Neuronal stem cell (in vitro differentiated cells): ENCODE measurements around the gene ULK2.
"Not testable (repeated sequence)": the region's sequence is repeated elsewhere in the genome, so short reads cannot be mapped to it uniquely, and the experiment has no call there.

ENCODE experiments used
- DNase-seq: peaks from one replicate; pipeline ENCODE4 v3.0.0-alpha.2; 2013; ENCODE audit warnings: low spot score
- H2AFZ ChIP-seq: one replicate; pipeline ENCODE4 v1.6.1; 2013; ENCODE audit warnings: mild to moderate bottlenecking, low read length, inconsistent platforms
- H2AK5ac ChIP-seq: 2 replicates; pipeline ENCODE4 v1.6.1; 2013; ENCODE audit warnings: low read depth, mild to moderate bottlenecking, inconsistent platforms, low read length, moderate library complexity, mixed read lengths
- H2BK120ac ChIP-seq: 2 replicates; pipeline ENCODE4 v1.6.1; 2013; ENCODE audit warnings: low read depth, mild to moderate bottlenecking, inconsistent platforms, low read length, moderate library complexity, mixed read lengths
- H2BK12ac ChIP-seq: one replicate; pipeline ENCODE4 v1.6.1; 2013; ENCODE audit warnings: low read length, inconsistent platforms
- H2BK15ac ChIP-seq: 2 replicates; pipeline ENCODE4 v1.6.1; 2013; ENCODE audit warnings: mild to moderate bottlenecking, low read length, inconsistent platforms, mixed read lengths
- H2BK5ac ChIP-seq: one replicate; pipeline ENCODE4 v1.6.1; 2013; ENCODE audit warnings: inconsistent platforms, mild to moderate bottlenecking, low read length, moderate library complexity
- H3K14ac ChIP-seq: one replicate; pipeline ENCODE4 v1.6.1; 2013; ENCODE audit warnings: low read length, inconsistent platforms
- H3K18ac ChIP-seq: 2 replicates; pipeline ENCODE4 v1.6.1; 2013; ENCODE audit warnings: low read length, inconsistent platforms
- H3K23ac ChIP-seq: 2 replicates; pipeline ENCODE4 v1.6.1; 2013; ENCODE audit warnings: low read depth, mild to moderate bottlenecking, mixed read lengths, low read length, inconsistent platforms; ENCODE audit not compliant: poor library complexity
- H3K27ac ChIP-seq: replicated peaks from 3 replicates; pipeline ENCODE4 v1.5.1; 2013; ENCODE audit warnings: low read length, inconsistent platforms
- H3K27me3 ChIP-seq, 3 experiments: 2 replicates each; pipeline ENCODE4 v1.6.1; 2013; ENCODE audit warnings: low read length in 3 of 3, mild to moderate bottlenecking in 2 of 3, inconsistent platforms in 1 of 3, low read depth in 1 of 3, mixed read lengths in 1 of 3, moderate library complexity in 1 of 3; ENCODE audit not compliant: control insufficient read depth in 3 of 3, insufficient read depth in 3 of 3
- H3K36me3 ChIP-seq, 2 donors: replicated peaks in 1 of 2; 2 replicates each; pipeline ENCODE4 v1.6.1; 2013; ENCODE audit warnings: low read length in 2 of 2; ENCODE audit not compliant: control insufficient read depth in 2 of 2, insufficient read depth in 2 of 2
- H3K4ac ChIP-seq: 2 replicates; pipeline ENCODE4 v1.6.1; 2013; ENCODE audit warnings: inconsistent platforms, mild to moderate bottlenecking, low read length, moderate library complexity
- H3K4me1 ChIP-seq, 2 donors: 1 replicate in 1 of 2; 2 replicates in 1 of 2; pipeline ENCODE4 v1.6.1; 2013; ENCODE audit warnings: low read length in 2 of 2, low read depth in 1 of 2; ENCODE audit not compliant: control insufficient read depth in 2 of 2, insufficient read depth in 1 of 2
- H3K4me2 ChIP-seq: one replicate; pipeline ENCODE4 v1.6.1; 2013; ENCODE audit warnings: mild to moderate bottlenecking, low read length, inconsistent platforms; ENCODE audit not compliant: insufficient read depth, poor library complexity, severe bottlenecking
- H3K4me3 ChIP-seq, 2 donors: 2 replicates each; pipeline ENCODE4 v1.5.1; 2013; ENCODE audit warnings: low read length in 2 of 2, mild to moderate bottlenecking in 2 of 2, inconsistent platforms in 1 of 2, moderate library complexity in 1 of 2
- H3K79me1 ChIP-seq: one replicate; pipeline ENCODE4 v1.6.1; 2013; ENCODE audit warnings: low read depth, mild to moderate bottlenecking, inconsistent platforms, low read length, moderate library complexity
- H3K9ac ChIP-seq: one replicate; pipeline ENCODE4 v1.6.1; 2013; ENCODE audit warnings: mild to moderate bottlenecking, low read depth, low read length, inconsistent platforms; ENCODE audit not compliant: poor library complexity
- H3K9me3 ChIP-seq, 2 donors: replicated peaks in 1 of 2; 2 replicates each; pipeline versions ENCODE3 to v1.6.1; 2013; ENCODE audit warnings: low read length in 2 of 2, mild to moderate bottlenecking in 2 of 2, inconsistent platforms in 1 of 2, low read depth in 1 of 2, mixed read lengths in 1 of 2, moderate library complexity in 1 of 2; ENCODE audit not compliant: control insufficient read depth in 2 of 2, insufficient read depth in 1 of 2
- H4K8ac ChIP-seq: one replicate; pipeline ENCODE4 v1.6.1; 2013; ENCODE audit warnings: low read depth, mild to moderate bottlenecking, inconsistent platforms, low read length, moderate library complexity
- H4K91ac ChIP-seq: one replicate; pipeline ENCODE4 v1.6.1; 2013; ENCODE audit warnings: low read length, low read depth, mild to moderate bottlenecking, inconsistent platforms; ENCODE audit not compliant: poor library complexity
- WGBS, 2 donors: extraction: QIAGEN DNeasy Blood & Tissue Kit; methylation state at CpG; one replicate each; pipeline ENCODE4 v1.1.7; 2013; ENCODE audit warnings: missing lambda C conversion rate in 2 of 2, mixed read lengths in 1 of 2; ENCODE audit not compliant: insufficient read length in 2 of 2, insufficient replicate concordance in 1 of 2; ENCODE audit errors: extremely low coverage in 2 of 2; 5-methylcytosine and 5-hydroxymethylcytosine counted together

ULK2 gene

GRCh38 chr17:19890001-19890400, 22.3 kb upstream of the ULK2 start:
- no CpG with 5 or more reads among the region's 5 CpGs for WGBS, 2 donors
- not testable (repeated sequence) for H3K79me1 ChIP-seq, H4K91ac ChIP-seq, H3K18ac ChIP-seq, H2BK120ac ChIP-seq, H2BK15ac ChIP-seq, H2BK12ac ChIP-seq, H3K4me1 ChIP-seq, H3K9me3 ChIP-seq, H3K4ac ChIP-seq, H3K27me3 ChIP-seq, H3K23ac ChIP-seq, H3K27ac ChIP-seq, H3K9ac ChIP-seq, H3K14ac ChIP-seq, H2AFZ ChIP-seq, H3K4me2 ChIP-seq, H3K4me3 ChIP-seq, DNase-seq, H3K36me3 ChIP-seq, H2AK5ac ChIP-seq, H4K8ac ChIP-seq, H2BK5ac ChIP-seq

- no peak overlapping the region for H2AFZ ChIP-seq
- H3K79me1 ChIP-seq = no peaks in the 10 kb centered on the region
- no peak overlapping the region for H3K18ac ChIP-seq
- H3K27ac ChIP-seq = no peak overlapping the region
- H2BK12ac ChIP-seq = no peak overlapping the region
- no peak overlapping the region for H4K91ac ChIP-seq
- H3K9me3 ChIP-seq = no peaks in the 10 kb centered on the region
- no peak overlapping the region for H3K9ac ChIP-seq
- no peak overlapping the region for H4K8ac ChIP-seq
- no peak overlapping the region for H2AK5ac ChIP-seq
- H3K4me1 ChIP-seq = no peaks in the 10 kb centered on the region
- H3K36me3 ChIP-seq = no peaks in the 10 kb centered on the region
- no peaks in the 10 kb centered on the region for H3K27me3 ChIP-seq
- no peak for DNase-seq
- H3K4ac ChIP-seq = no peak overlapping the region
- no peak overlapping the region for H3K4me2 ChIP-seq
- H2BK15ac ChIP-seq = no peak overlapping the region
- no peak overlapping the region for H2BK120ac ChIP-seq
- no peak overlapping the region for H3K23ac ChIP-seq
- no peak overlapping the region for H3K14ac ChIP-seq
- H2BK5ac ChIP-seq = no peak overlapping the region
- H3K4me3 ChIP-seq = no peak overlapping the region
These were observed 18.4 kb upstream of the ULK2 start for GRCh38 chr17:19886116-19886515.

GRCh38 chr17:19883537-19884215, 15.9 kb upstream of the ULK2 start:
- no peak overlapping the region for H2BK120ac ChIP-seq
- H3K4ac ChIP-seq = no peak overlapping the region
- WGBS, 2 donors = no CpG with 5 or more reads among the region's 8 CpGs
- H3K4me3 ChIP-seq = no peak overlapping the region
- H2BK5ac ChIP-seq = no peak overlapping the region
- no peaks in the 10 kb centered on the region for H3K27me3 ChIP-seq
- H3K18ac ChIP-seq = no peak overlapping the region
- no peaks in the 10 kb centered on the region for H3K9me3 ChIP-seq
- H3K79me1 ChIP-seq = no peaks in the 10 kb centered on the region
- H3K27ac ChIP-seq = no peak overlapping the region
- no peak overlapping the region for H3K4me2 ChIP-seq
- H4K8ac ChIP-seq = no peak overlapping the region
- no peak overlapping the region for H3K14ac ChIP-seq
- no peak overlapping the region for H4K91ac ChIP-seq
- H3K4me1 ChIP-seq = no peaks in the 10 kb centered on the region
- H3K23ac ChIP-seq = no peak overlapping the region
- no peak overlapping the region for H2AFZ ChIP-seq
- H2BK15ac ChIP-seq = no peak overlapping the region
- H2BK12ac ChIP-seq = no peak overlapping the region
- H2AK5ac ChIP-seq = no peak overlapping the region
- no peak for DNase-seq
- no peak overlapping the region for H3K9ac ChIP-seq
- H3K36me3 ChIP-seq = no peaks in the 10 kb centered on the region

GRCh38 chr17:19880393-19880792, 12.7 kb upstream of the ULK2 start:
- H3K79me1 ChIP-seq = no peaks in the 10 kb centered on the region
- H3K27ac ChIP-seq = no peak overlapping the region
- H3K9ac ChIP-seq = no peak overlapping the region
- no peak overlapping the region for H2AK5ac ChIP-seq
- H3K14ac ChIP-seq = no peak overlapping the region
- no peak overlapping the region for H2BK12ac ChIP-seq
- WGBS, 2 donors = no CpG with 5 or more reads among the region's 4 CpGs
- no peak overlapping the region for H4K8ac ChIP-seq
- H3K18ac ChIP-seq = no peak overlapping the region
- peaks cover 0 to 2% (median 0%) of the 10 kb centered on the region in 3 experiments for H3K27me3 ChIP-seq
- H3K4ac ChIP-seq = no peak overlapping the region
- H3K23ac ChIP-seq = no peak overlapping the region
- H3K4me1 ChIP-seq = no peaks in the 10 kb centered on the region
- H2AFZ ChIP-seq = no peak overlapping the region
- no peaks in the 10 kb centered on the region for H3K36me3 ChIP-seq
- no peaks in the 10 kb centered on the region for H3K9me3 ChIP-seq
- no peak overlapping the region for H2BK5ac ChIP-seq
- no peak overlapping the region for H2BK15ac ChIP-seq
- H4K91ac ChIP-seq = no peak overlapping the region
- DNase-seq = no peak
- H2BK120ac ChIP-seq = no peak overlapping the region
- no peak overlapping the region for H3K4me3 ChIP-seq
- no peak overlapping the region for H3K4me2 ChIP-seq
